RCC 7860 (cell line): Measurements from ENCODE around the gene INTS7.
"Not testable (repeated sequence)": the region's sequence is repeated elsewhere in the genome, so short reads cannot be mapped to it uniquely, and the experiment has no call there.

Experiments
- DNase-seq: peaks from one replicate; pipeline ENCODE4 v3.0.0-alpha.2; 2015; ENCODE audit warnings: low spot score
- FAIRE-seq: peaks from 2 replicates; lab custom pipeline; 2012; peaks lifted over from hg19 to GRCh38; lab: Jason Lieb, UNC

Gene INTS7

GRCh38 chr1:212035835-212036605, 663 bp upstream of the INTS7 start:
- FAIRE-seq, result peak; percentile 29

GRCh38 chr1:212034516-212035122, 738 bp downstream of the INTS7 start:
- no peak for FAIRE-seq

More at GRCh38 chr1:212035835-212036605, 663 bp upstream of the INTS7 start:
- no peak for DNase-seq

GRCh38 chr1:212030936-212031528, 4.3 kb downstream of the INTS7 start:
- DNase-seq (peak; percentile 68), FAIRE-seq (peak; percentile 82)

More at GRCh38 chr1:212034516-212035122, 738 bp downstream of the INTS7 start:
- DNase-seq, result no peak

GRCh38 chr1:212027727-212028126, 7.6 kb downstream of the INTS7 start:
- peak; percentile 68 for FAIRE-seq
- not testable (repeated sequence) for DNase-seq

- FAIRE-seq (no peak), DNase-seq (no peak)
Observed at GRCh38 chr1:212024469-212025149, 10.7 kb downstream of the INTS7 start.

- not testable (repeated sequence) for FAIRE-seq
Observed at GRCh38 chr1:212022908-212023307, 12.4 kb downstream of the INTS7 start.

GRCh38 chr1:212021563-212021962, 13.8 kb downstream of the INTS7 start:
- FAIRE-seq (no peak), DNase-seq (no peak)

More at GRCh38 chr1:212022908-212023307, 12.4 kb downstream of the INTS7 start:
- DNase-seq, result not testable (repeated sequence)

- DNase-seq (no peak), FAIRE-seq (no peak)
Observed at GRCh38 chr1:212020975-212021374, 14.4 kb downstream of the INTS7 start.

- no peak for DNase-seq
- FAIRE-seq, result no peak
Observed at GRCh38 chr1:212013672-212014071, 21.7 kb downstream of the INTS7 start.

GRCh38 chr1:212012034-212012740, 23.2 kb downstream of the INTS7 start:
- peak; percentile 69 for FAIRE-seq

GRCh38 chr1:212010004-212010403, 25.4 kb downstream of the INTS7 start:
- no peak for FAIRE-seq
- no peak for DNase-seq

More at GRCh38 chr1:212012034-212012740, 23.2 kb downstream of the INTS7 start:
- DNase-seq, result peak; percentile 58

GRCh38 chr1:212009561-212009960, 25.8 kb downstream of the INTS7 start:
- no peak for DNase-seq
- no peak for FAIRE-seq

- FAIRE-seq (no peak), DNase-seq (no peak)
Observed at GRCh38 chr1:212007886-212008285, 27.5 kb downstream of the INTS7 start.

- FAIRE-seq (no peak), DNase-seq (no peak)
Observed at GRCh38 chr1:212007178-212007577, 28.2 kb downstream of the INTS7 start.

- DNase-seq (no peak), FAIRE-seq (no peak)
Observed at GRCh38 chr1:212004895-212005608, 30.3 kb downstream of the INTS7 start.

GRCh38 chr1:212002536-212002935, 32.8 kb downstream of the INTS7 start:
- FAIRE-seq (no peak), DNase-seq (no peak)

GRCh38 chr1:211997426-211997825, 37.9 kb downstream of the INTS7 start:
- not testable (repeated sequence) for DNase-seq, FAIRE-seq

GRCh38 chr1:211991695-211992094, 43.7 kb downstream of the INTS7 start:
- DNase-seq, result no peak
- no peak for FAIRE-seq

- DNase-seq (no peak), FAIRE-seq (no peak)
Observed at GRCh38 chr1:211986628-211987254, 48.6 kb downstream of the INTS7 start.
